IMR-90 (cell line): ENCODE measurements around the gene ATXN1. TPM values are rescaled to one million over a fixed set of nuclear protein-coding genes. Genes with fewer than 3 reads are reported as not detected.

Experiments
- CEBPB ChIP-seq: IDR thresholded peaks from 2 replicates; pipeline ENCODE4 v1.6.1; 2012; ENCODE audit warnings: low read depth, low read length, improper control_type of control experiment
- ELK1 ChIP-seq: fragments of 150-350 bp; IDR thresholded peaks from 2 replicates; pipeline ENCODE4 v1.6.1; 2016; ENCODE audit warnings: low read depth, mild to moderate bottlenecking, low read length, moderate library complexity, borderline replicate concordance
- polyA plus RNA-seq, 3 experiments: library from polyadenylated mRNA; depleted of rRNA; stranded (reverse); fragments of >200 nt; gene quantifications; 2 replicates each; pipeline ENCODE4 v1.2.3, GENCODE V29; 2012; ENCODE audit warnings: low replicate concordance in 1 of 3
- total RNA-seq: library from RNA; depleted of rRNA; stranded (reverse); fragments of >200 nt; gene quantifications from 2 replicates; pipeline ENCODE4 v1.2.3, GENCODE V29; 2012

Gene ATXN1
- total and polyA plus RNA-seq, 2 of the 4 experiments (the other 2 are of a cell fraction), result 7.3 to 11.1 TPM

DNA sequence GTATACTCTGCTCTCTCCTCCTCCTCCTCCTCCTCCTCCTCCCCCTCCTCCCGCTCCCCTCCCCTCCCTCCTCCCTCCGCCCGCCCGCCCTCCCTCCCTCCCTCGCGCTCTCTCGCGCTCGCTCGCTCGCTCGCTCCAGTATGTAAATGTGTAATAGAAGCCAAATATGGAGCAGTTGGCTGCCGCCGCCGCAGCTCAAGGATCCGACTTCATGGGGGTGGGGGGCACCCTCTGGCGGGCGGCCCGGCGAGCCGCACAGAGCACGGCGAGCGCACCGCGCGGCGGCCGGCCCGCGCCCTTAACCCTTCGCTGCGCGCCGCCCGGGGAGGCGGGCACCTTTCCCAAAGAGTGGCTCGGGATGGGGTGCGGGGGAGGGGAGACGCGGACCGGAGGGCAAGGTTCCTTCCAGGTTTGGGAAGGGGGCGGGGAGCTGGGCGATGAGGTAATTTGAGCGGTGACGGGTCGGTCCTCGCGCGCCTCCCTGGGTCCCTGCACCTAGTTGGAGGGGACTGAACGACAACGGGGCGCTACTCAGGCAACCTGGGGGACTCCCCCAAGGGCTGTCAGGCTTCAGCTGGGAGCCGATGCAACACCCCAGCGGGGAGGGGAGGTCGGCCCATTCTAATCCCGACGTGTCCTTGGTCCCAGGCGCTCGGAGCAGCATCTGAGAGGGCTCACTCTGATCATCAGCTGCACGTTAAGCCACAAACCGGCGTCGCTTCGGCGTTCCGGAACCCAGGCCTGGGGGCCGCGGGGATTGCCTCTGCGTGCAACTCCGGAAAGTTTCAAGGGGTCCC lies 409 bp upstream of the ATXN1 start (continued):
- no peak for TF ChIP-seq ELK1
- TF ChIP-seq CEBPB, result no peak
